Measurements from ENCODE around the gene CEBPZ. TPM values are rescaled to one million over a fixed set of nuclear protein-coding genes. Genes with fewer than 3 reads are reported as not detected.
"Not testable (repeated sequence)": the region's sequence is repeated elsewhere in the genome, so short reads cannot be mapped to it uniquely, and the experiment has no call there.

The CEBPZ gene
- total and polyA plus RNA-seq, 2 donors (not counting 3 experiments of a cell fraction or from before 2014, with no cell fraction given): 3.6 to 46.9 TPM

DNA sequence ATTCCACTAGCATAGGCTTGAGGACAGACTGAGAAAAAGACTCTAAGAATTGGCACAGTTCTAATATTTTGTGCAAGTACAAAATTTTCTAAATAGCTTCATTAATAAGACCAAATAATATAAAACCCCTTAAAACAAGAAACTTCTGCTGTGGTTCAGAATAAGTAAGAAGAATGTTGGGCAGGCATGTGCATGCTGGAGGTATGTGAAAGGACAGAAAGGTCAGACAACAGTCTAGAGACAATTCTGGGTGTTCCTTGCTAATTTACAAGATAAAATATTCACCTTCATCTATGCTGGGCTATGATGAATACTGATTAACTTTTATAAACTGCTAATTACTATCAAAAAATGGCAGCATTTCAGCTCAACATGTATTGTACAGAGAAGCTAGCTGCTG, 20.2 kb downstream of the CEBPZ start:
- H3K4me1 ChIP-seq (ENCODE audit: control insufficient read depth, extremely low read depth, insufficient read depth, low read length): no peaks in the 10 kb centered on the region
- BruUV-seq (replicated peaks): no TSS peak
- H3K79me2 ChIP-seq (ENCODE audit: control insufficient read depth, insufficient read depth, low read length): peaks cover 32% of the 10 kb centered on the region
- ChIA-PET CTCF (interaction anchor here (1.0 to 1.4 kb wide), 5 partner anchors 9 to 43 kb away, joined by 3 to 5 read pairs (median 3); no protein-coding TSS in a partner anchor), POLR2A (no interaction called here)
- H3K4me2 ChIP-seq (ENCODE audit: insufficient read depth, low read length): no peak overlapping the region
- H4K20me1 ChIP-seq (replicated peaks; ENCODE audit: control insufficient read depth, extremely low read depth, insufficient read depth, low read length): no peaks in the 10 kb centered on the region
- TF ChIP-seq JUN (IDR thresholded peaks at IDR 0.05; ENCODE audit: borderline replicate concordance, insufficient read depth, insufficient read length, low read depth) (no peak), MYC (IDR thresholded peaks at IDR 0.05; ENCODE audit: low read depth, low read length) (no peak), GATA2 (IDR thresholded peaks at IDR 0.05; ENCODE audit: insufficient read depth, insufficient read length, low read depth, low read length) (no peak), POLR2A (IDR thresholded peaks at IDR 0.05; ENCODE audit: low read depth, low read length) (no peak), FOS (IDR thresholded peaks at IDR 0.05; ENCODE audit: borderline replicate concordance, insufficient read depth, low read length) (no peak), EZH2 (IDR thresholded peaks at IDR 0.05; ENCODE audit: borderline replicate concordance, low read depth, low read length, severe bottlenecking) (no peak), POLR2AphosphoS5 (IDR thresholded peaks at IDR 0.05; ENCODE audit: insufficient read depth, low read depth, low read length) (no peak)
- TF ChIP-seq, protein P1, sequence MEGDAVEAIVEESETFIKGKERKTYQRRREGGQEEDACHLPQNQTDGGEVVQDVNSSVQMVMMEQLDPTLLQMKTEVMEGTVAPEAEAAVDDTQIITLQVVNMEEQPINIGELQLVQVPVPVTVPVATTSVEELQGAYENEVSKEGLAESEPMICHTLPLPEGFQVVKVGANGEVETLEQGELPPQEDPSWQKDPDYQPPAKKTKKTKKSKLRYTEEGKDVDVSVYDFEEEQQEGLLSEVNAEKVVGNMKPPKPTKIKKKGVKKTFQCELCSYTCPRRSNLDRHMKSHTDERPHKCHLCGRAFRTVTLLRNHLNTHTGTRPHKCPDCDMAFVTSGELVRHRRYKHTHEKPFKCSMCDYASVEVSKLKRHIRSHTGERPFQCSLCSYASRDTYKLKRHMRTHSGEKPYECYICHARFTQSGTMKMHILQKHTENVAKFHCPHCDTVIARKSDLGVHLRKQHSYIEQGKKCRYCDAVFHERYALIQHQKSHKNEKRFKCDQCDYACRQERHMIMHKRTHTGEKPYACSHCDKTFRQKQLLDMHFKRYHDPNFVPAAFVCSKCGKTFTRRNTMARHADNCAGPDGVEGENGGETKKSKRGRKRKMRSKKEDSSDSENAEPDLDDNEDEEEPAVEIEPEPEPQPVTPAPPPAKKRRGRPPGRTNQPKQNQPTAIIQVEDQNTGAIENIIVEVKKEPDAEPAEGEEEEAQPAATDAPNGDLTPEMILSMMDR (IDR thresholded peaks at IDR 0.05; ENCODE audit: extremely low read depth in 1 of 2, insufficient read depth in 1 of 2, low read depth in 1 of 2, low read length in 2 of 2): no peak
- TF ChIP-seq, protein P2, sequence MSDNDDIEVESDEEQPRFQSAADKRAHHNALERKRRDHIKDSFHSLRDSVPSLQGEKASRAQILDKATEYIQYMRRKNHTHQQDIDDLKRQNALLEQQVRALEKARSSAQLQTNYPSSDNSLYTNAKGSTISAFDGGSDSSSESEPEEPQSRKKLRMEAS (IDR thresholded peaks at IDR 0.05; ENCODE audit: insufficient read depth, insufficient read length): no peak
- H3K4me3 ChIP-seq (replicated peaks in 1 of 3; ENCODE audit: insufficient read depth in 1 of 3, low read depth in 1 of 3, low read length in 3 of 3): no peak overlapping the region
- no peak overlapping the region for H3K9ac ChIP-seq (replicated peaks; ENCODE audit: extremely low read depth, insufficient read depth, low read length)
- no peaks in the 10 kb centered on the region for H3K9me1 ChIP-seq (replicated peaks; ENCODE audit: control insufficient read depth, extremely low read depth, insufficient read depth, low read length)
- no peaks in the 10 kb centered on the region for H3K9me3 ChIP-seq (replicated peaks; ENCODE audit: control insufficient read depth, insufficient read depth, low read length)
- intact Hi-C loops (cut with micrococcal nuclease) (no loop called here), dilution Hi-C loops (cut with MboI; ENCODE audit: extremely low pct_ligation_motif_present, low sequenced_read_pairs) (no loop called here)
- no peaks in the 10 kb centered on the region for H3K27me3 ChIP-seq (ENCODE audit: control insufficient read depth in 2 of 2, insufficient read depth in 2 of 2, low read length in 2 of 2)
- no peak overlapping the region for H2AFZ ChIP-seq (ENCODE audit: low read depth, low read length)
- no peak for FAIRE-seq
- no peak for DNase-seq (ENCODE audit: low read depth, low spot score)
- no peak overlapping the region for H3K27ac ChIP-seq (ENCODE audit: insufficient read depth, low read depth, low read length)
- H3K36me3 ChIP-seq (ENCODE audit: control insufficient read depth in 2 of 2, extremely low read depth in 1 of 2, insufficient read depth in 2 of 2, low read length in 2 of 2): peaks cover 3 to 18% of the 10 kb centered on the region in 2 experiments

DNA sequence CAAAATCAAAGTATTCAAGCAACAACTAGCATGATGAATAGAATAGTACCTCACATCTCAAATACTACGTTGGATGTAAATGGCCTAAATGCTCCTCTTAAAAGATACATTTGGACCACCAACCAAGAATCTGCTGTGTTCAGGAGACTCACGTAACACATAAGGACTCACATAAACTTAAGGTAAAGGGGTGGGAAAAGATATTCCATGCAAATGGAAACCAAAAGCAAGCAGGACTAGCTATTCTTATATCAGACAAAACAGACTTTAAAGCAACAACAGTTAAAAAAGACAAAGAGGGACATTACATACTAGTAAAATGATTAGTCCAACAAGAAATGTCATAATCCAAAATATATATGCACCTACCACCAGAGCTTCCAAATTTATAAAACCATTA, 24.6 kb downstream of the CEBPZ start:
- intact Hi-C loops (cut with micrococcal nuclease); H3K4me1 ChIP-seq (ENCODE audit: control insufficient read depth, extremely low read depth, insufficient read depth, low read length); CTCF ChIA-PET; H3K9me3 ChIP-seq (replicated peaks; ENCODE audit: control insufficient read depth, insufficient read depth, low read length); FAIRE-seq; BruUV-seq (replicated peaks); H3K27me3 ChIP-seq (ENCODE audit: control insufficient read depth in 2 of 2, insufficient read depth in 2 of 2, low read length in 2 of 2); DNase-seq (ENCODE audit: low read depth, low spot score); dilution Hi-C loops (cut with MboI; ENCODE audit: extremely low pct_ligation_motif_present, low sequenced_read_pairs); H3K4me2 ChIP-seq (ENCODE audit: insufficient read depth, low read length); H4K20me1 ChIP-seq (replicated peaks; ENCODE audit: control insufficient read depth, extremely low read depth, insufficient read depth, low read length); POLR2A ChIA-PET; H3K27ac ChIP-seq (ENCODE audit: insufficient read depth, low read depth, low read length); H3K9me1 ChIP-seq (replicated peaks; ENCODE audit: control insufficient read depth, extremely low read depth, insufficient read depth, low read length); H3K9ac ChIP-seq (replicated peaks; ENCODE audit: extremely low read depth, insufficient read depth, low read length); H2AFZ ChIP-seq (ENCODE audit: low read depth, low read length); H3K4me3 ChIP-seq (replicated peaks in 1 of 3; ENCODE audit: insufficient read depth in 1 of 3, low read depth in 1 of 3, low read length in 3 of 3): not testable (repeated sequence)
- peaks cover 37% of the 10 kb centered on the region for H3K79me2 ChIP-seq (ENCODE audit: control insufficient read depth, insufficient read depth, low read length)
- peaks cover 9 to 17% of the 10 kb centered on the region in 2 experiments for H3K36me3 ChIP-seq (ENCODE audit: control insufficient read depth in 2 of 2, extremely low read depth in 1 of 2, insufficient read depth in 2 of 2, low read length in 2 of 2)
